Measurements from ENCODE around the gene SNTB2.

SNTB2 gene

DNA sequence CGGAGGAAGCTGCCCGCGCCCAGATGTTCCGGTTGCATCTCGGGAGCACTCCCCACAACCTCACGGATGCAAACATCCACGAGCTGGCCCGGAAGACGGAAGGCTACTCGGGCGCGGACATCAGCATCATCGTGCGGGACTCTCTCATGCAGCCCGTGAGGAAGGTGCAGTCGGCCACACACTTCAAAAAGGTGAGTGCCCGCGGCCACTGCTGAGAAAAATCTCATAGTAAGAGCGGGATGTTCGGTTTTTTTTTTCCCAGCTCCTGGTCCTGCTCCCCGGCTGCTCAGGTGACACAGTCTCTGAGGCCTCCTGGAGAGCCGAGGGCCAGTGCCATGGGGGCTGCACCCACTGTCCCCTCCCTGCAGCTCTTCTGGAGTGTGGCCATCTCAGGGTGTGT, 134.1 kb downstream of the SNTB2 start:
- DNase-seq = no peak

DNA sequence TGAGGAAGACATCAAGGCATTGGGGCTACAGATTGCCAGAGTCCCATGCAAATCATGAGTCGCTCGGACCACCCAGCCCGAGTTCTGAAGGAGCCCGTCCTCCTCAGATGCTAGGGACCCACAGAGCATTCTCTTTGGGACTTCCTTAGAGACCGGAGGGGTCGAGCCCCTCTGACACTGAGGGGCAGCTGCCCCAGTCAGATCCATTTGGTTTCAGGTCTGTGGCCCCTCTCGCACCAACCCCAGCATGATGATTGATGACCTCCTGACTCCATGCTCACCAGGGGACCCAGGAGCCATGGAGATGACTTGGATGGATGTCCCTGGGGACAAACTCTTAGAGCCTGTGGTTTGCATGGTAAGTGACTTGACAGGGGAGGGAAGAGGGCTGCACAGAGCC, 135.4 kb downstream of the SNTB2 start:
- DNase-seq = no peak

DNA sequence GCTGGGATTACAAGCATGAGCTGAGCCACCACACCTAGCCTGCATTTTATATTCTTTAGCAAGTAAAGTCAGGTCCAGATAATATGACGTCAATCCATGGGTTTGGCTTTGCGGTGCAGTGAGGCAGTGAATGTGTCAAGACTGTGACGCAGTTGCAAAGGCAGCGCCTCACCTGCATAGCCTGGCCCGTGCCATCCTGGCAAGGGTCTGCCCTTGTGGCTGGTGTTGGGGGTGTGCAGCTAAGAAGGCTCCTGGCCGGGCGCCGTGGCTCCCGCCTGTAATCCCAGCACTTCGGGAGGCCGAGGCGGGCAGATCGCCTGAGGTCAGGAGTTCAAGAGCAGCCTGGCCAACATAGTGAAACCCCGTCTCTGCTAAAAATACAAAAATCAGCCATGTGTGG, 136.5 kb downstream of the SNTB2 start:
- no peak for DNase-seq

DNA sequence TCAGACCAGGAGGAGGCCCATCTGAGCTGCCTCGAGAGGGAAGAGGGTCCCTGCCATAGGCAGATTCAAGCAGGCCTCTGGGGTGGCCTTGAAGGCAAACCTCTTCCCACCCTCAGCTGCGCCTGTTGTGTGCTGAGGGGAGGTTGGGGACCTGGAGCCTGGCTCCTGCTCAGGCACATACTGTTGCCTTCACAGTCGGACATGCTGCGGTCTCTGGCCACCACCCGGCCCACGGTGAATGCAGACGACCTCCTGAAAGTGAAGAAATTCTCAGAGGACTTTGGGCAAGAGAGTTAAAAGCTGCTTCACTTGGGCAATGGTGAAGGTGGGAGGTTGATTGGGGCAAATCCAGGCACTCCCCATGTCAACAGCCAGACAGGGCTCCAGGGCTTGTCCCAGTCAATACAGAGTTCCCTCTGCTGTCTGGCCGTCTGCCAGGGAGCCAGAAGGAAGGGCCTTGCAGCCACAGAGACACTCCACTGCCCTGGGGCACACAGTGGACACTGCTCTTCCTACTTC, 137.1 kb downstream of the SNTB2 start:
- DNase-seq = peak; percentile 41

DNA sequence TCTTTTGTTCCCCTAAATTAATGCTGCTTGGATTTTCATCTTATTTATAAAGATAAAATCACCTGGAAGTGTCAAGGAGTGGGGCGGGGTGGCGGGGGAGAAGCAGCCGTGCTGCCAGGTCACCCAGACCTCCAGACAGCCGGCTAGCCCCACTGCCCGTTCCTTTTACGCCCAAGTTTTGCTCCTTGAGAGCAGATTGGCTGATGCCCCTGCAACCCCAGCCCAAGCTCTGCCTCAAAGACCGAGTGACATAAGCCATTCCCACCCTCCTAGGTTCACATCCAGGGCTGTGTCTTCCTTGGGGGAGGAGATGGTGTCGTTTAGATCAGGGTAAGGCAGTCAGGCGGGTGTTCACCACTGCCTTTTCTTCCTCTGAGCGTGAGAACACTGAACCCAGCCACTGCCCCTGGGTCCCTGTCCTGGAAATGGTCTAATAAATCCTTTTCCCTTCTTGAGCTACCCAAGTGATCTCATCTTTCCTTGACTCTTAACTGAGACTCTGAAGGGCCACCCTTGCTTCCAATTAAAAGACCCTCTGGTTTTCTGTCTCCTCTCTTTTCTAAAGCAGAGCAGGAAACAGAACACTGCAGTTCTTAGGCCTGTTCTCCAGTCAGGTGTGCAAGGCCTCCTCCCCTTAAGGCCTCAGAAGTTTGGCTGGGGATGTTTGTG, 137.8 kb downstream of the SNTB2 start:
- no peak for DNase-seq

DNA sequence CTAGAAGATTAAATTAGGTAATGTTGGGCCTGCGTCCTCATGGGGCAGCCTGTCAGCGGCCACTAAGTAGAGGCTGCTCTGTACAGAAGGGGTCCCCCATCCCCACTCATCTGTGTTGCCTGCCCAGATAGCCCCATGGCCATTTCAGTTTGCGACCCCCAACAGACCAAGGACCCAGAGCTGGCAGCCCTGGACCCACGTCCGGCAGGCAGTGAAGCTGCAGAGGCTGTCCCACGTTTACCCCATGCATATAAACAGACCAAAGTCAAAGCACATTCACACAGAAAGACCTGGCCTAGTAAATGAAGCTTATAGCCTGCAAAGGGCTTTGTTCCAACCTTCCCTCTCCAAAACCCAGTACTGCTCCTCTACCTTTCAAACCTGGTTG, 138.8 kb downstream of the SNTB2 start:
- no peak for DNase-seq

DNA sequence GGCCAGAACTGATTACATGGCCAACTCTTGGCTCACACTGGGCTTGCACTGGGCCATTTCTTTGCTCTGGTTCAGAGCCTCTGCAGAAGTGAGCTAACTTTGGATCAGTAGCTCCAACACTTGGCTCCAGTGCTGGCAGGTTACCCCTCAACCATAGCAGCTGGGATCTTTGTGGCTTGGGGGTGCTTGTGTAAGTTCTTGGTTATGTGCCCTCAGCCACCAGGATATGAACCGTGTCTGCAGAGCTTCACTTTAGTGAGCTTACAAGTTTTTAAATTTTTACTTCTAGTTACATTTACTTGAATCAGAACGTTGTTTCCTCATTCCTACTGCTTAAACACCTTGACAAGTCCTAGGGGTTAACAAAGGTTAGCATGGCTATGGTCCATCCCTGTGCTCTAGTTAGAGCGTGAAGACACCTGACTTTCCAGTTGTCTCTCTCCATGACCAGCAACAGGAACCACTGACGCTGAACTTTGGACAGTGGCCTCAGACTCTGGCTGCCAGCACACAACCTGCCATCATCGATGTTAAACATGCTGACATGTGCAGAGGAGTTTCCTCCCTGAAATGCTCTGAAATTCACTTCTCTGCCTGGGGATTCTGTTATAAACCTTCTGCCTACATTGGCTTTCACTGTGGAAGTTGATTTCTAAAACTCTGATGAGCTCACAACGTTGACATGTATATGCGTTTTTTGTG, 139.4 kb downstream of the SNTB2 start:
- DNase-seq = peak; percentile 30

DNA sequence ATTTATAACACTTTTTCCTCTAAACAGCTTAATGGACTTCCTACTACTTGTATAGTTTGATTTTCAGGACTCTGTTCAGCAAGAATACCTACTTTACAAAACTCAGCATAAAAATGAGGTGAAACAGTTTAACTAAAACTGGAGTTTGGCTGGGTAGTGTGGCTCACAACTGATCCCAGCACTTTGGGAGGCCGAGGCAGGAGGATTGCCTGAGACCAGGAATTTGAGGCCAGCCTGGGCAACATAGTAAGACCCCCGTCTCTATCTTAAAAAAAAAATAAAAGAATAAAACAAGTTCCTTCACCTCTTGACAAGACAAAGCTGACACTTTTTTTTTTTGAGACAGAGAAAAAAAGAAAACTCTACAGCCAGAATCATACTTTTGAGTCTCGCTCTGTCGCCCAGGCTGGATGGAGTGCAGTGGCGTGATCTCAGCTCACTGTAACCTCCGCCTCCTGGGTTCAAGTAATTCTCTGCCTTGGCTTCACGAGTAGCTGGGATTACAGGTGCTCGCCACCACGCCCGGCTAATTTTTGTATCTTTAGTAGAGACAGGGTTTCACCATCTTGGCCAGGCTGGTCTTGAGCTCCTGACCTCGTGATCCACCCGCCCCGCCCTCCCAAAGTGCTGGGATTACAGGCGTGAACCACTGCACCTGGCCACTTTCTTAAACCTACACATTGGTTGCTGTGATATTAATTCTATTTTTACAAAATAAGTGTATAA, 140.8 kb downstream of the SNTB2 start:
- DNase-seq = no peak

DNA sequence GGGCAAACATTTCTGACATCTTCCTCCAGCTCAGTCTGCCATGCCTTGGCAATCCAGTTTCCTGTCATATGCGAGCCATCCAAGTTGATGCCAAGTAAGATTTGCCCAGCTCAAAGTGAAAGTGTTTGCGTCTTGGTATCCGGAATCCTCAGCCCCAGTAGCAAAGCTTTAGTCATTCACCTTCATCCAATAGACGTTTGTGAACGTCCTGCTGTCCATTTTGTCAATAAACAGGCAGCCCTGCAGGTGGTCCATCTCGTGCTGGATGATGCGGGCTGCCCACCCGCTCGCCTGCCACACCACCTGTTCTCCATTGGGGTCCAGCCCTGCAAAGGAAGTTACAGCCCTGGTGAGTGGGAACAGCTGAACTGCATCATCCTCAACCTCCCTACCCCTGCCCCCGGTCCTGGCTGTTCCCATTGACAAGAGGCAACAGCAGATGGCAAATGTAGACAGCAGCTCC, 141.9 kb downstream of the SNTB2 start:
- peak; percentile 38 for DNase-seq

DNA sequence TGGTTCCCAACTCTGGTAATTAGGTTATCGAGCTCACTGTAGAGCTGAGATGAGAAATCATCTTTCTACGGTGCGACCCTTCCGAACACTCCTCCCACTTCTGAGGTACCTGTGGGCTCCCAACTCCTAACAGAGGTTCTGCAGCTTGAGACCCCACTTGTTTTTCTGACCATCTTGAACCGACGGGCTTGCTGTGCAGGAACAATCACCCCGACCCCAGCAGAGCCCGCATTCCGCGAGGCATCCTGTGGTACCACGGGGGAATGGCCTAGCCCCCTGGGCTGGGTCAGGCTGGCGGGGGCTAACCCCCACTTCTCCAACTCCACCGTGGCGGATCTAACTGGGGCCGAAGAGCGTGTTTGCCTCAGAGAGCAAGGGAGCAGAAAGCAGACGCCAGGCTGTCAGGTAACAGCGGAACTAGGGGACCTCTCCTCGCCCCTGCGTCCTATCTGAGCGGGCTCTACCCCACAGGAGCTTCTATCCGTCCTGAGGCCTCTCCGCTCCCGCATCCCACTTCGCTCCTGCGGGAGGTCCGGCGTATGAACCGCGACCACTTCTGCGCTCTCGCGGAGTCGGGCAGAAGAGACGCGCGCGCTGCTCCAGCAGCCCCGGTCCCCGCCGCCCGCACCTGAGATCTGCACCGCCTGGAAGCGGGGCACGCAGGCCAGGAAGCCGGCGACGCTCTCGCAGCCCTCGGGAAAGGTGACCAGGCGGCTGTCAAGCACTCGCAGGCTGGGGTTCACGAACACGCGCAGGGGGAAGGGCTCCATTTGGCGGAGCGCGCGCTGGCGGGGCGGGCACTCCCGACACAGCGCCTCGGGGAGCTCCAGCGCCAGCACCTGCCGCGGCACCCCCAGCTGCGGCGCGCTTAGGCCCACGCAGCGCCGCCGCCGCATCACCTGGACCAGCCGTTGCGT, 142.7 kb downstream of the SNTB2 start:
- peak; percentile 77 for DNase-seq

DNA sequence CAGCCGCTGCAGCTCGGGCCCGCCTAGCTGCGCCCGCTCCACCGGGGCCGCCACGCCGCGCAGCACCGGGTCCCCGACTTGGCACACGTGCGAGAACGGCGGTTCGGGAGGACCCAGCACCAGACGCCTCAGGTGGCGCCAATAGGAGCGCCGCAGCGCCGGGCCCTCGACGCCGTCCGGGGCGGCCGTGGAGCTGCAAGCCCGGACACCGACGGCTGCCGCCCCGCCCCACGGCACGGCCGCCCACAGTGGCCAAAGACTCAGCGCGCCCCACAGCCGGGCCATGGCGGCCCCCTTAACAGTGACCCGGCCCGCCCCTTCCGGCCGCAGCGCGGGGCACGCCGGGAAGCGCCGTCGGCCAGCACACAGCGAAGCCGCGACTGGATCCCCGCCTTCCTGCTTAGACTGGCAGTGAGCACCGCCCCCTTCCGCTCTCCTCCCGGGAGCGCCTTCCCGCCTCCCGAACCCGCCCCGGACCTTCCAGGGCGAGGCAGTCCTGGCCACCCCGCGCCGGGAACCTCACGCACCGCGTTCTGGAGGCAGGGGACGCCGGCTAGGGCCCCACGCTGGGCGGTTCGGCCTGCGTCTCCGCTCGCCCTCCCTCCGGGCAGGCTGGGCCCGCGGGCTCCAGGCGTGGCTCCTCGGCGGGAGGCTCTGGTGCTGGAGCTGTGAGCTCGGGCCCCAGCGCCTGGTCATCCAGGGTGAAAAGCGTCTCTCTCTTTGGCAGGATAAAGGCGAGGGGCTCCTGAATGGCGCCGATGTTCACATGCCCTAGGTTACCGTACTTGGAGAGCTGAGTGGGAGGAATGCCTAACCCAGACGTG, 143.5 kb downstream of the SNTB2 start, which contains the start of gene PDF:
TSS of gene PDF (minus strand) at position 303 of the 824 bp plus-strand sequence. CDS start at position 285, 18 bp downstream.
- peak; percentile 96 for DNase-seq

DNA sequence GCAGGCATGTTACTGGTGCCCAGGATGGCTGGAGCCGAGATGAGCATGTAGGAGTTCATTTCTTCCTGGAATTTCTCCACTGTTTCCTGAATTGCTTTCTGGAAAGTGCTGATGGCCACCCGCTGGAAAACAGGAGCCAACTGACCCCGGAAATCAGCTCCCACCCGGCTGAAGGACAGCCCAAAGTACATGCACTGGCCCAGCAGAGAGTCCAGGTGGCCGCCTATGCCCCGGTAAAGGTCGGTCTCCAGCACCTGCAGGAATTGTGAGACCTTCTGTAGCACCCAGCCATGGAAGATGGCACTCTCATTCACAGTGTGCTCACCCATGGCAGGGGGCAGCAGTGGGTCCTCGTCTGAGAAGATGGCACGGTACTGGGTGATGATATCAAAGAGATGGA, 147.7 kb downstream of the SNTB2 start:
- DNase-seq = no peak

DNA sequence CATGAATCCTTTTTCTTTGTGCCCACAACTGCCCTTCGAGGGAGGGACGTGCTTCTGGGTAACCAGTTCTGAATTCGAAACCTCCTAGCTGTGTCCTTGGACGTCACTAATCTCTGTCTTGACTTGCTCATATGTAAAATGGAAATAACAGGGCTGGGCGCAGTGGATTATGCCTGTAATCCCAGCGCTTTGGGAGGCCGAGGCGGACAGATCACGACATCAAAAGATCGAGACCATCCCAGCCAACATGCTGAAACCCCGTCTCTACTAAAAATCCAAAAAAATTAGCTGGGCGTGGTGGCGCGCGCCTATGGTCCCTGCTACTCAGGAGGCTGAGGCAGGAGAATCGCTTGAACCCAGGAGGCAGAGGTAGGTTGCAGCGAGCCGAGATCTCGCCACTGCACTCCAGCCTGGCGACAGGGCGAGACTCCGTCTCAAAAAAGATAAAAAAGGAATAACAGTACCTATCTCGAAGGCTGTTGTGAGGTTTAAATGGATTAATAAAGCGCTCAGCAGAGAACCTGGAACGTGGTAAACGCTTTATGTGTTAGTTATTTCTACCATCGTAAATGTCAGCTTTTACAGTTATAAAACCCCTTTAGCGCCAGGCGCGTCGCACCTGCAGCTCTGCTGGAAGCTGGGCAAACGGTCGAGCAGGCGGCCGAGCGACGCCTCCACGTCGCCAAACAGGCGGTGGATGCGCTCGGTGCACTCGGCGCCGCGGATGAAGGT, 151.8 kb downstream of the SNTB2 start:
- no peak for DNase-seq

DNA sequence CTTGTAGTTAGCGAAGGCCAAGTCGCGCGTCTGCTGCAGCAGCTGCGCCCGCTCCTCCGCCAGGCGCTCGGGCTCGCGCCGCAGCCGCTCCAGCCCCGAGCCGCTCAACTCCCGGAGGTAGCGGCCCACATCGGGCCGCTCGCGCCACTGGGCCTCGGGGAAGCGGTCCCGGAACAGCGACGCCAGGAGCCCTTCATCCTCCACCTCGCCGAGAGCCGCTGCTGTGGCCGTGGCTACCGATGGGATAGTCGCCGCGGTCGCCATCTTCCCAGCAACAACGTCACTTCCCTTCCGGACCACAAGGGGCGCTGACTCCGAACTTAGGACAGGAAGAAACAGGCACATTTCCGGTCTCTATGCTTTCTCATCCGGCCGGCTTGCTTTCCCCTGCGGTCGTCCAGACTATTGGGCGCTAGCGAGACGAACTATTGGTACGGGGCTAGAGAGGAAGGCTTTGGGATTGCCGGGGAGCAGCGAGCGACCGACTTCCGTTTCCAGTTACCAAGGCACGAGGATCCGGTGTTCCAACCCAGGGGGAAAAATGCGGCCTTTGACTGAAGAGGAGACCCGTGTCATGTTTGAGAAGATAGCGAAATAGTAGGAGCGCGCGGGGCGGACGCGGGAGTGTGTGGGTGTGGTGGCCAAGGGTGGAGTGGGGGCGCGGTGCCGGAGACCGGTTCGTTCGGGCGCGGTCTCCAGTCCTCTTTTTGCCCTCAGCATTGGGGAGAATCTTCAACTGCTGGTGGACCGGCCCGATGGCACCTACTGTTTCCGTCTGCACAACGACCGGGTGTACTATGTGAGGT, 152.5 kb downstream of the SNTB2 start, which contains the start of the genes COG8 and NIP7:
TSS of gene COG8 (minus strand) at position 276 of the 806 bp plus-strand sequence. CDS start at position 264, 12 bp downstream.
TSS of gene NIP7 (plus strand) at position 484 of the 806 bp plus-strand sequence. CDS start at position 542, 58 bp downstream.
- peak; percentile 98 for DNase-seq

DNA sequence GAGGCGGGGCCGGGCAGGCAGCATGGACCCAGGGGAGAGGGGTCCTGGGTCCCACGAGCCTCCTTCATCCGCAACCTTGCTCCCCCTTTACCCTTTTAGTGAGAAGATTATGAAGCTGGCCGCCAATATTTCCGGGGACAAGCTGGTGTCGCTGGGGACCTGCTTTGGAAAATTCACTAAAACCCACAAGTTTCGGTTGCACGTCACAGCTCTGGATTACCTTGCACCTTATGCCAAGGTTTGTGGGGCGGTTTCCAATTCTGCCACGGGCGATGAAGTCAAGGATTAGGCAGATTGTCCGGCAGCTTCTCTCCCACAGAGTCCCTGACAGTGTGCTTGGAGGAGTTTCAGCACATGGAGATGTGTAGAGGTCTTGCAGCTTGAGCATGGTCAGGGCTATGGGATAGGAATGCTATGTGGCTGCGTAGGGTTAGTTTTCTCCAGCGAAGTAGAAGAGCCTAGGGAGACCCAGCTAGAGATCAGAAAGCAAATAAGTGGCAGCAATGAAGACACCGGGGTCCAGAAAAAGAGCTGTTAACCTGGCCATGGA, 153.2 kb downstream of the SNTB2 start:
- peak; percentile 38 for DNase-seq

DNA sequence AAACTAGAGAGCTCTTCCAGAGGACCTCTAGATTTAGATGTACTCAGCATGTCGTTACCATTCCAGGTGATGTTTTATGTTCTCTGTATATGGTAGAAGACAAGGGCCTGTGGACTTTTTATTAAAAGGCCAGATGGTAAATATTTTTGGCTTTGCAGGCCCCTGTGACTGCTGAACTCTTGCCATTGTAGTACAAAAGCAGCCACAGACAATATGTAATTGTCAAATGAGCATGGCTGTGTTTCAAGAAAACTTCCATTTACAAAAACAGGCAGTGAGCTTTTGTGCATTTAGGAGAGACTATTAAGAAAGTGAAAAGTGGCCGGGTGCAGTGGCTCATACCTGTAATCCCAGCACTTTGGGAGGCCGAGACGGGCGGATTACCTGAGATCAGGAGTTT, 157.2 kb downstream of the SNTB2 start:
- DNase-seq = no peak

DNA sequence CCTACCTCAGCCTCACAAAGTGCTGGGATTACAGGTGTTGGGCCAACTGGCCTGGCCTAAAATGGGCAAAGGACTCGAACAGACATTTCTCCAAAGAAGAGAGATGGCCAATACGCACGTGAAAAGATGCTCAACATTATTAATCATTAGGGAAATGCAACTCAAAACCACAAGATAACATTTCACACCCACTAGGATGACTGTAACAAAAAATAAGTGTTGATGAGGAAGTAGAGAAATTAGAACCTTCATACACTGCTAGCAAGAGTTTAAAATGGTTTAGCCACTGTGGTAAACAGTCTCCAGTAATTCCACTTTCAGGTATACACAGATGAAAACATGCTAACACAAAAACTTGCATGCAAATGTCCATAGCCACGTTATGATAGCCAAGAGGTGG, 159.0 kb downstream of the SNTB2 start:
- no peak for DNase-seq

DNA sequence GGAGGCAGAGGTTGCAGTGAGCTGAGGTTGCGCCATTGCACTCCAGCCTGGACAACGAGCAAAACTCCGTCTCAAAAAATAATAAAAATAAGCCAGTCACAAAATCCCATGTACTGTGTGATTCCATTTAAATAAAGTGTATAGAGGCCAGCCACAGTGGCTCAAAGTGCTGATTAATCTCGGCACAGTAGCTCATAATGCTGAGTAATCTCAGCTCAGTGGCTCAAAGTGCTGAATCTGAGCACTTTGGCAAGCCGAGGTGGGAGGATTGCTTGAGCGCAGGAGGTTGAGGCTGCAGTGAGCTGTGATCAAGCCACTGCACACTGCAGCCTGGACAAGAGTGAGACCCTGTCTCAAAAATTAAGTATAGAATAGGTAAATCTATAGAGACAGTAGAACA, 159.7 kb downstream of the SNTB2 start:
- no peak for DNase-seq

DNA sequence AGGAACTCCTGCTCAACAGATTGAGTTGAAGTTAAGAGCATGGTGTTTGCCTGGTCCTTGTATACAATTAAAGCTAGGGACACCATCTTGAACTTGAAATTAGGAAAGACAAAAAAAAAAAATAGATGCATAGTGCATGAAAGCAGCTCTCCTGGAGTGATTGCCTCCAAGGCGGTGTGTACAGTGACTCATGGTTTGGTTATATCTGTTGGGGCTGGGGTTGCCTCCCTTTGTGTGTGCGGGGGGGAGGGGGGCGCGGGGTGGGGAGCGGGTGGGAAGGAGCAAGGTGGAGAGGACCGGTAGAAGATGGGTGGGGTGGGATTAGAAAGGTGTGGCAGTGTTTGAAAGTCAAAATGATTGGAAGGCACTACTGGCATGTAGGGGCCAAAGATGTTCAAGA, 161.3 kb downstream of the SNTB2 start:
- DNase-seq = no peak
